Activated CD4-positive, alpha-beta T cell treated with anti-CD3 and anti-CD28 coated beads, Interleukin-2, amount 50 U/mL, for 24 hours (primary cell): ENCODE data around the gene WSCD1.

Experiments
- DNase-seq, 2 donors: peaks; one replicate each; pipeline ENCODE4 v3.0.0-alpha.2; 2020; ENCODE audit warnings: low read depth in 1 of 2, low spot score in 1 of 2

WSCD1 gene

DNA sequence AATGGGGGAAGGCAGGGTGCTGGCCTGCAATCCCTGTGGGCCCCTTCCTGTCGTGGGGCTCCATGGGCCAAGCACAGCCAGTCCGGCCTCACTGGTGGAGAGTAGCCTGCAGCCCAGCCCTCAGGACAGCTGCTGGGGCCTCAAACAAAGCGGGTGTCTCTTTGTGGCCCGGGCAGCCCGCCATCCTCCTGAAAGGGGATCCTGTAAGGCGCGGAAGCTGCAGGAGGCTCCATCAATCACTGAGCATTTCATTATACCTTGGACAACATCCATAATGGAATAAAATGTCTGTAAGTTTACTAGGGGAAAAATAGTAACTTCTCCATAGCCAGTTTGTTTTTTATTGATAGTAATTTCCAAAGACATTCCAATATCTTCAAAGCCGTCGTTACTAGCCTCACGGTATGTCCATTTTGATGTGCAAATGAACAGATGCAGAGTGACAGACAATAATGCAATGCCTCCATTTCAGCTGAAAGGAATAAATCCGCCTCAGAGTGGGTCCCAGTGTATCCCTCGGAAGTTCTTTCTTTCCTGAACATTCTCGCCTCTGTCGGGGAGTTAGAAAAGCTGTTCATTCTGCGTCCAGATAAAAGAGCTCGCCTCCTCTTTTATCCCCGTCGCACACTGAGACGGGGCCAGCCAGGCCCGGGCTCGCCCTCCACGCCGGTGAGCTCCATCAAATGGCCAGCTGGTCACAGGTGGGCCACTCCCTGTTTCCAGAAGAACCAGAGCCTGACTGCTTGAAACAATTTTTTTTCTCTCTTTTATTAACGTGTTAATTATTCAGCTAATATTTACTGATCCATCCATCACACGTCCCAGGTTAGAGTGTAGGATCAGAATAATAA lies 14.4 kb downstream of the WSCD1 start:
- DNase-seq: no peak

DNA sequence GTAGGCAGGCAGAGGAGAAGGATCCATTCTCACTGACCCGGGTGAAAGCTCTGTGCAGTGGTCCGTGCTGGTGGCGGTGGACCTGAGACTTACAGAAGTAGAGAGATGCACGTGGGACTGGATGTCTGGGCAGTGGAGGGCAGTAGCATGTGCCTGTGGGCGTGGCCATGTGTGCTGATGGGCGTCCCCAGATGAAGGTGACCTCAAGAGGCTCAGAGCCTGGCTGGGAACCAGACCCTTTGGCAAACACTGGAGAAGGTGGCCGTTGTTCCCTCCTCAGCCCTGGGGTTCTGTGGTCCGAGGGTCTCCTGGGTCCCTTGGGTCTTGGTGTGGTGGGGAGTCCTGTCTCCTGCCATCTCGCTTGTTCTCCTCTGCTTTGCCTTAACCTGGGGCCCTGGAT lies 15.6 kb downstream of the WSCD1 start:
- no peak for DNase-seq

DNA sequence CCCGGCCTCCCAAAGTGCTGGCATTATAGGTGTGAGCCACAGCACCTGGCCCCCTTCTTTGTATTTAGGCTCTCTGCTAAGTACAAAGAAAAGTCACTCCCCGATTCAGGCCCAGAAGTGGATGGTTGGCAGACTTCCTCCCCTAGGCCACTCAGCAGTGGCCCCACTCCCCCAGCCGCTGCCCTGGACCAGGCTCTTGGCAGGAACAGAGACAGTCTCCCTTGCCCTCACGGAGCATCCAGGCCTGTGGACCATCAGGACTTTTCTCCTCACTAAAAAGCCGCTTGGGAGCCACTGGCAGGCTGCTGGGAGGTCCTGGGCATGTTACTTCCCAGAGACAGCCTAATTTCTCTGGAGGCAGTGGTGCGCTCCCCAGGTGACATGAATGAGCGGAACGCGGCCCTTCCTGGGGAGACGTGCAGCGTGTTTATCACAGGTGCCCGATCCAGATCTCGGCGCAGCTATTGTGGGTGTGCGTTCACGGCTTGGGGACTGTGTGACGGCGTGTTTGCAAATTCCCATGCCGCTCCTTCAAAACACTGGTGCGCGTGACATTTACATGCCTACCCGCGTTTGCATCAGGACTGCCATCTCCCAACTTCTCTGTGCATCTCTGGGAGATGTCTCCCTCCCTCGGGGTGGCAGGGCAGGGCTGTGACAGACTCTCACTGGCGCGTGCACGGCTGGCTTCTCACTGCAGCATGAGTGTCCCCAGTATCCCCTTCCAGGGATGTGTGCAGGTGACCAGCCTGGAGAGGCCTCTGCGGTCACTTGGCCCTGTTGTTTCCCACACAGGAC lies 16.6 kb downstream of the WSCD1 start:
- DNase-seq: no peak

DNA sequence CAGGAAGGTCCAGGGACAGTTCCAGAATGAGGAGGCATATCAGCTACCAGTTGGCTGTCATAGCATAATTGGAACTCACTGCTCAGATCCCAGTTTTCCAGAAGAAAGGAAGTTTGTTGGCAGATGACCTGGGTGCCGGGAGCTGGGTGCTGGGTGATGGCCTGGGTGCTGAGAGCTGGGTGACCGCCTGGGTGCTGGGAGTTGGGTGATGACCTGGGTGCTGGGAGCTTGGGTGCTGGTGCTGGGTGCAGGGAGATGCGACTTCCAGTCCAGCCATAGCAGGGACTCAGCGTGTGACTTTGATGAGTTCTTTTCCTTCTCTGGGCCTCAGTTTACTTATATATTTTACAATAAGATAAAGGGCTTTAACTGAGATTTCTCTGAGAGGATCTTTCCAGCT lies 18.0 kb downstream of the WSCD1 start:
- DNase-seq: no peak

DNA sequence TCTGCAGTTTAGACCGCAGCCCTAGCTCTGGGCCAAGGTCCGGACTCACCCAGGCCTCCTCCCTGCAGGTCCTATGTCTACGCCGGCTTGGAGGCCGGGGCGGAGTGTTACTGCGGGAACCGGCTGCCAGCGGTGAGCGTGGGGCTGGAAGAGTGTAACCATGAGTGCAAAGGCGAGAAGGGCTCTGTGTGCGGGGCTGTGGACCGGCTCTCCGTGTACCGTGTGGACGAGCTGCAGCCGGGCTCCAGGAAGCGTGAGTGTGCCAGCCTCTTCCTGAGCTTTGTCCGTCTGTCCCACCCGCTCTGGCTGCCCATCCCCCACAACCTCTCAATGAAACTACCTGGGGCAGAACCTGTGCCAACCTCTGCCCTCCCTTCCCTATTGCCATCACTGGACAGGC lies 20.1 kb downstream of the WSCD1 start:
- DNase-seq: no peak

DNA sequence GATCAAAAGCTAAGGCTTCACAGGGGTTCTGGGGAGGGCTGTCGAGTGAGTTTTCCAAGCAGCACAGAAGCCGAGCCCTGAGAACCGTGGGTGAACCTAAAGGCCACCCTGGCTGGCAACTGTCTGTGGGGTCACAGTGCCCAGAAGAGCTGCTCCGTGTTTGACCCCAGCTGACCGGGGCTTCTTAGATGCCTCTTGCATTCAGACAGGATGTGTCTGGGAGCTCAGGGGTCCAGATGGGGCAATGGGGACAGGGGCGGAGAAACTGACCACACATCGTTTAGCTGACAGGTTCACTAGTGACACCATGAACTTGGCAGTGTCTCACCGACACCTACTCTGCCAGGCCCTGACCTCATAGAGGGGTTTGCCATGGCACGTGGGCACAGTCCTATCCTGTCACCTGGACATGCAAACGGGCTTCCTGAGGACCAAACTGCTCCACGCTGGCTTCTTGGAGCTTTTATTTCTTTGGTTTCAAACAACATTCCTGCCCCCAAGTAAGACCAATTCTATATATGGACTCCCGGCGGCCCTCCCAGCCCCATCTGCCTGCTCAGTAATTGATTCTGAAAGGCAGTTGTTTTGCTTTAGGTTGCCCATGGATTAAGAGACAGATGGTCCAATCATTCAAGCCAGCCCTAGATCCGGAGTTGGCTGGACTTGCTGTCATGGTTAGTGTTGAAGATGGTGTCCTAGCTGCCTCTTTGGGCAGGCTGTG lies 22.2 kb downstream of the WSCD1 start:
- DNase-seq: no peak

GRCh38 chr17:6092903-6093468 lies 22.8 kb downstream of the WSCD1 start:
- no peak for DNase-seq

- no peak for DNase-seq
Measured at GRCh38 chr17:6094453-6094852, 24.3 kb downstream of the WSCD1 start.

DNA sequence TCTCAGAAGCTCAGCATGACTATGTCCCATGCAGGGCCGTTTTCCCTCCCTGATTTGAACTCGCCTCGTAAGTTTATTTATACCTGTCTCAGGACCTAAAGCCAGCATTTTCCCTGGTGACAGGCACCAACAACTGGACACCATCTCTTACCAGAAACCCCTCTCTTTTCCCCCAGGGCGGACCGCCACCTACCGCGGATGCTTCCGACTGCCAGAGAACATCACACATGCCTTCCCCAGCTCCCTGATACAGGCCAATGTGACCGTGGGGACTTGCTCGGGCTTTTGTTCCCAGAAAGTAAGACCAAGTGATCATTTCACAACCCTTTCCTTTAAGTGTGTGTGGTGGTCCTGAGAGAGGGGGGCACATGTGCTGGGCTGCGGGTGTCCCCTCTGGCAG lies 24.7 kb downstream of the WSCD1 start:
- DNase-seq: no peak

GRCh38 chr17:6095501-6095900 lies 25.3 kb downstream of the WSCD1 start:
- DNase-seq: no peak

DNA sequence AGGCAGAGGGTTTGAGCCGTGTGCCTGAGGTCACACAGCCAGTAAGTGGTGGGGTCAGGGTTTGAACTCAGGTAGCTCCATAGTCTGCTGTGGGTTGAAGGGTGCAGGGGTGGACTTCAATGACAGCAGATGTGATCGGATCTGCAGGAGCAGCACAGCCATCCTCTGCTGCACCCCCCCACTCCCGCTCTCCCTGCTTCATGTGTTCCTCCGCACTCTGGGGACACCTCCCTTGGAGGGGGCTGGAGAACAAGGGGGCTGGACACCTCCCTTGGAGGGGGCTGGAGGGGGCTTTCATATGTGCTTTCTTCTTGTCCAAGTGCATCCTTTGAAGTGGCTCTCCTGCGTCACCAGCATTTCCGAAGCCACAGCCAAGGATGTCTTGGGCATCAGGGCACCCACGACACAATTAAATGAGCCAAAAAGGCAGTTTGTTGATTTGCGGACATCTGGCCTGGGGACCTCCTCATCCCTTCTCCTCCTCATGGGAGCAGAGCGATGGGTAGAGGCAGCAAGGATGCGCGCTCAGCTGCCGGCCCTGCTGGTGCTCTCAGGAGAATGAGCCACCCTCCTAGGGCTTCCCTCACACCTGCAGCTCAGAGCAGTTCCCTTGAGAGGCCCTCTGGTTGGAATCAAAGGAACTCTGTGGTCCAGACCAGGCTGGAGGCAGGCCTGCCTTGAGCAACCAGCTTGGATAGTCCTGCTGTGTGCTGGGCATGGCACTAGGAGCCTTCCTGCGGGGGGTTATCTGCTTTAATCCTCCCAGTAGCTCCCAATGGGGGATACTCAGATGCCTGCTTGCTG lies 26.2 kb downstream of the WSCD1 start:
- no peak for DNase-seq

- DNase-seq: no peak
Measured at GRCh38 chr17:6097005-6097279, 26.8 kb downstream of the WSCD1 start.

DNA sequence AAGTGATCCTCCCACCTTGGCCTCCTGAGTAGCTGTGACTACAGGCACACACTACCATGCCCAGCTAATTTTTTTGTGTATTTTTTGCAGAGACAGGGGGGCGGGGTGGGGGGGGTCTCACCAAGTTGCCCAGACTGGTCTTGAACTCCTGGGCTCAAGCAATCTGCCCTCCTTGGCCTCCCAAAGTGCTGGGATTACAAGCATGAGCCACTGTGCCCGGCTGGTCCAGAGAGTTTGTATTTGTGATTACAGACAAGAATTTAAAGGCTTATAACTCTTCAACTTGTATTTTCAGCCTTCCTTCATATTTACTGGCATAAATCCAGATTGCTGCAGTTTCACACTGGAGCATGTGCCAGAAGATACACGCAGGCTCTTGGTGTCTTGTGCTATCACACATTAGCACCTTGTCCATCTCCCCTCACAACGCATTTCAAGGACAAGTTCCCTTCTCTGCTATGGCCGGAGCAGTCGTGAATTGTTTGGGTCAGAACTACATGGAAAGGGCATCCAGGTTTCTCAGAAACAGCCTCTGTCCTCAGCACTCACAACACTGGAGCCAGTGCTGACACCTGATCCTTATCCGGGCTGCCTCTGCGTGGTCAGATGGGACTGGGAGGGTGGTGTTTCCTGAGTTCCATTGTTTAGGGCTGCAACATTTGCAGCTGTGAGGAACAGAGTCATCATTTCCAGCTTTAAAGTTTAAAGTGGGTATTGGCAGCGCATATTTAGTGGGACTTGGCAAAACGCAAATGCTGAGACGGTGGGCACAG lies 28.1 kb downstream of the WSCD1 start:
- no peak for DNase-seq

- DNase-seq: no peak
Measured at GRCh38 chr17:6098823-6099180, 28.6 kb downstream of the WSCD1 start.

DNA sequence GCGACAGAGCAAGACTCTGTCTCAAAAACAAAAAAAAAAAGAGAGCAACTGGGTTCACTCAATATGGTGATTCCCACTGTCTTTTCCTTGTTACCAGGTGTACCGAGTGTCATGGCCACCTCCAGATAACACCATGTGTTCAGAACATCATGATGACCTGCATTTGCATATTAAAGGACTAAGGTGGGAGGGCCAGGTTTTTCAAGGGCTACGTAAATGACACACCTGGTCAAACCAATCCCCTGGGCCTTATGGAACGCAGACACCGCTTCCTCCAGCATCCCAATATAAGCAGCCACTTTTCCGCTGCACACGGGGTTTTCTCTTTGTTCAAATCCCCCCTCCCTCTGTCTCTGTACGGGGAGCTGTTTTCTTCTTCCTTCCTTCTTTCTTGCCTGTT lies 29.3 kb downstream of the WSCD1 start:
- DNase-seq: no peak

- no peak for DNase-seq
Measured at GRCh38 chr17:6100146-6100545, 30.0 kb downstream of the WSCD1 start.

- DNase-seq: no peak
Measured at GRCh38 chr17:6100891-6101500, 30.8 kb downstream of the WSCD1 start.

- DNase-seq: no peak
Measured at GRCh38 chr17:6101706-6102105, 31.5 kb downstream of the WSCD1 start.

- no peak for DNase-seq
Measured at GRCh38 chr17:6102615-6103014, 32.4 kb downstream of the WSCD1 start.
